Measurements from ENCODE around the gene CRYBG2.

DNA sequence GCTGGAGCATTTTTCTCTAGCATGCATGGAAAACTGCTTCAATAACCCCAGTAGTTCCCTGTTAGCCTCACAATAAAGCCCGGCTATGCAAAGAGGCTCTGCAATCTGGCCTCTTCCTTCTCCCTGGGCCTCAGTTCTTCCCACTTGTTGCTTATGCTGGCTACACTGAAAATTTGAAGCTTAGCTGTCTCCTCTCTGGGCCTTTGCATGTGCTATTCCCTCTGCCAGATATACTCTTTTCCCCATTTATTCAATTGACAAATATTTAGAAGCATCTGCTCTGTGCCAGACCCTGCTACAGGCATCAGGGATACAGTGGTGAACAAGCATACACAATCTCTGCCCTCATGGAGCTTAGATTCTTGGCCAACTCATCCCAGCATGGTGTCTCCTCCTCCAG lies 15.3 kb downstream of the CRYBG2 start:
- TF ChIP-seq RARB (CRISPR knock-in tag; IDR thresholded peaks at IDR 0.05), result no peak
- TF ChIP-seq, protein P1, sequence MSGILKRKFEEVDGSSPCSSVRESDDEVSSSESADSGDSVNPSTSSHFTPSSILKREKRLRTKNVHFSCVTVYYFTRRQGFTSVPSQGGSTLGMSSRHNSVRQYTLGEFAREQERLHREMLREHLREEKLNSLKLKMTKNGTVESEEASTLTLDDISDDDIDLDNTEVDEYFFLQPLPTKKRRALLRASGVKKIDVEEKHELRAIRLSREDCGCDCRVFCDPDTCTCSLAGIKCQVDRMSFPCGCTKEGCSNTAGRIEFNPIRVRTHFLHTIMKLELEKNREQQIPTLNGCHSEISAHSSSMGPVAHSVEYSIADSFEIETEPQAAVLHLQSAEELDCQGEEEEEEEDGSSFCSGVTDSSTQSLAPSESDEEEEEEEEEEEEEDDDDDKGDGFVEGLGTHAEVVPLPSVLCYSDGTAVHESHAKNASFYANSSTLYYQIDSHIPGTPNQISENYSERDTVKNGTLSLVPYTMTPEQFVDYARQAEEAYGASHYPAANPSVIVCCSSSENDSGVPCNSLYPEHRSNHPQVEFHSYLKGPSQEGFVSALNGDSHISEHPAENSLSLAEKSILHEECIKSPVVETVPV (CRISPR knock-in tag; IDR thresholded peaks at IDR 0.05), result no peak
- no peak for TF ChIP-seq ZFP30 (CRISPR knock-in tag; IDR thresholded peaks at IDR 0.05)

Data from SK-N-SH treated with all-trans-retinoic acid at 6 μM for 48 hours (cell line).